HFFc6 (cell line): Measurements from ENCODE around the gene GP1BB. TPM values are rescaled to one million over a fixed set of nuclear protein-coding genes. Genes with fewer than 3 reads are reported as not detected.
"Not testable (repeated sequence)": the region's sequence is repeated elsewhere in the genome, so short reads cannot be mapped to it uniquely, and the experiment has no call there.

Source experiments
- DNase-seq: peaks from one replicate; pipeline ENCODE4 v3.0.0-alpha.2; 2018
- H3K27ac Mint-ChIP-seq: 2 replicates; pipeline ENCODE4 v1.8.0; 2020; ENCODE audit warnings: mild to moderate bottlenecking, mixed read lengths
- H3K27me3 Mint-ChIP-seq: 2 replicates; pipeline ENCODE4 v1.8.0; 2021; ENCODE audit warnings: mild to moderate bottlenecking, moderate library complexity, mixed read lengths; ENCODE audit not compliant: insufficient read depth
- H3K36me3 Mint-ChIP-seq: 2 replicates; pipeline ENCODE4 v1.8.0; 2021; ENCODE audit warnings: low read depth, mixed read lengths
- H3K4me1 Mint-ChIP-seq: 2 replicates; pipeline ENCODE4 v1.8.0; 2020; ENCODE audit warnings: low read depth, mixed read lengths
- H3K4me3 Mint-ChIP-seq: 2 replicates; pipeline ENCODE4 v1.8.0; 2020; ENCODE audit warnings: mild to moderate bottlenecking, moderate library complexity, mixed read lengths
- H3K9me3 Mint-ChIP-seq: 2 replicates; pipeline ENCODE4 v1.8.0; 2020; ENCODE audit warnings: mild to moderate bottlenecking, mixed read lengths
- CTCF ChIP-seq: fragments of 200-600 bp; sonication (generic); IDR thresholded peaks from 2 replicates; pipeline ENCODE4 v1.5.0; 2021; ENCODE audit warnings: antibody characterized with exemption, mild to moderate bottlenecking
- total RNA-seq, 6 experiments: library from RNA; stranded (reverse); fragmentation: NEBNext Ultra II Directional; extraction: Animal tissue kit (Norgen Biotek cat#: 25700); gene quantifications; 2 replicates in 1 of 6; 3 replicates in 5 of 6; pipeline ENCODE4 v1.2.3, GENCODE V29; 2021

Gene GP1BB
- total RNA-seq, 6 experiments from 2014 or later = 0.27 to 1.1 (median 0.41) TPM; not detected in 3

DNA sequence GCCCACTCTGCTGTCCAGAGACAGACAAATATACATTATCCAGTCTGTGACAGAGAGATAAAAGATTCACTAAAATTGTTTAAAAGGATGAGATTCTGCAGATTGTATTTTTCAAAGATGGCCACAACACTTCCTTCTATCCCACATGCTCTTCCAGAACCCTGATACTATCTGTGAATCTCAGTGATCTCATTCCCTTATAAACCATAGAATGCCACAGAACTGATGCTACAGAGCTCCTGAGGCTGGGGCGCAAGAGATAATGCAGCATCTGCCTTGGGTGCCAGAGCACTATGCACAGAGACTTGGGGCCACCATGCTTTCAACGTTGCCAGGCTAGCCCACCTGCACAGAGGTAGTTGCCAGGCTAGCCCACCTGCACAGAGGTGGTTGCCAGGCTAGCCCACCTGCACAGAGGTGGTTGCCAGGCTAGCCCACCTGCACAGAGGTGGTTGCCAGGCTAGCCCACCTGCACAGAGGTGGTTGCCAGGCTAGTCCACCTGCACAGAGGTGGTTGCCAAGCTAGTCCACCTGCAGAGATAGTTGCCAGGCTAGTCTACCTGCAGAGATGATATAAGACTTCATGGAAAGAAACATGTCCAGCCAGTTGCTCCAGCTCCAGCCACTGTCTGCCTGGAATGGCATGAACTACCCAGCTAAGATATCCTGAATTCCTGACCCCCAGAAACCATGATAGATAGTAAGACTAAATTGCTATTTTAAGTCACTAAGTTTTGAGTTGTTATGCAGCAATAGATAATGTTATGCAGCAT lies 26.6 kb upstream of the GP1BB start:
- no peak for DNase-seq
- Mint-ChIP-seq H3K9me3 (no peaks in the 10 kb centered on the region), H3K4me1 (peaks cover 6% of the 10 kb centered on the region), H3K4me3 (no peak overlapping the region), H3K27ac (no peak overlapping the region), H3K27me3 (peaks cover 10% of the 10 kb centered on the region), H3K36me3 (no peaks in the 10 kb centered on the region)
- TF ChIP-seq CTCF = no peak

GRCh38 chr22:19697871-19698270 lies 25.5 kb upstream of the GP1BB start:
- not testable (repeated sequence) for H3K36me3 Mint-ChIP-seq, H3K4me3 Mint-ChIP-seq, DNase-seq, H3K27ac Mint-ChIP-seq, H3K4me1 Mint-ChIP-seq, H3K9me3 Mint-ChIP-seq
- peaks cover 13% of the 10 kb centered on the region for H3K27me3 Mint-ChIP-seq

DNA sequence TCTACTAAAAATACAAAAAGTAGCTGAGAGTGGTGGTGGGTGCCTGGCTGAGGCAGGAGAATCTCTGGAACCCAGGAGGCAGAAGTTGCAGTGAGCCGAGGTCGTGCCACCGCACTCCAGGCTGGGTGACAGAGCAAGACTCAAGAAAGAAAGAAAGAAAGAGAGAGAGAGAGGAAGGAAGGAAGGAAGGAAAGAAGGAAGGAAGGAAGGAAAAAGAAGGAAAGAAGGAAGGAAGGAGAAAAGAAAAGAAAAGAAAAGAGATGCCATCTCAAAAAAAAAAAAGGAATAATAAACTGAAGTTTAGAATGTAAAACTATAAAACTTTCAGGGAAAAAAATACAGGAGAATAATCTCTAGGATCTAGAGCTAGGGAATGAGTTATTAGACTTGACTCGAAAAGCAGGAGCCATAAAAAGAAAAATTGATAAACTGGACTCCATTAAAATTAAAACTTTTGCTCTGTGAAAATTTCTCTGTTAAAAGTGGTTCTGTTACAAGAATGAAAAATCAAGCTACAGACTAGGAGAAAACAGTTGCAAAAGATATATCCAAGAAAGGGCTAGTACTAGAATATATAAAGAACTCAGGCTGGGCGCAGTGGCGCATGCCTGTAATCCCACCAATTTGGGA lies 22.4 kb upstream of the GP1BB start:
- H3K9me3 Mint-ChIP-seq = no peaks in the 10 kb centered on the region
- H3K27ac Mint-ChIP-seq = no peak overlapping the region
- no peak for DNase-seq
- H3K4me1 Mint-ChIP-seq = no peaks in the 10 kb centered on the region; the same call in 1 of the 2 replicates
- H3K4me3 Mint-ChIP-seq = no peak overlapping the region
- no peaks in the 10 kb centered on the region for H3K36me3 Mint-ChIP-seq
- H3K27me3 Mint-ChIP-seq = peaks cover 25% of the 10 kb centered on the region
- no peak for TF ChIP-seq CTCF

- TF ChIP-seq CTCF = no peak
- Mint-ChIP-seq H3K27ac (no peak overlapping the region), H3K9me3 (no peaks in the 10 kb centered on the region), H3K27me3 (peaks cover 29% of the 10 kb centered on the region), H3K36me3 (no peaks in the 10 kb centered on the region), H3K4me1 (no peaks in the 10 kb centered on the region; the same call in 1 of the 2 replicates), H3K4me3 (no peak overlapping the region)
- DNase-seq = no peak
Observed at GRCh38 chr22:19701420-19702145, 21.8 kb upstream of the GP1BB start.

GRCh38 chr22:19703869-19704268 lies 19.5 kb upstream of the GP1BB start:
- no peak overlapping the region for H3K4me3 Mint-ChIP-seq
- no peaks in the 10 kb centered on the region for H3K4me1 Mint-ChIP-seq
- H3K36me3 Mint-ChIP-seq = no peaks in the 10 kb centered on the region
- no peak for DNase-seq
- peaks cover 40% of the 10 kb centered on the region for H3K27me3 Mint-ChIP-seq
- H3K9me3 Mint-ChIP-seq = no peaks in the 10 kb centered on the region
- no peak for TF ChIP-seq CTCF
- H3K27ac Mint-ChIP-seq = no peak overlapping the region
